Measurements from ENCODE around the gene RXRA. TPM values are rescaled to one million over a fixed set of nuclear protein-coding genes. Genes with fewer than 3 reads are reported as not detected.

RXRA gene
- total RNA-seq, 4 donors from 2014 or later = 41.8 to 83.1 (median 50.4) TPM

GRCh38 chr9:134344068-134344799 is 18.0 kb downstream of the RXRA start:
- Histone ChIP-seq H3K4me1 (peaks cover 79 to 100% (median 92%) of the 10 kb centered on the region in 3 donors), H3K4me3 (no peak overlapping the region), H3K27me3 (no peaks in the 10 kb centered on the region), H3K9me3 (no peaks in the 10 kb centered on the region), H3K27ac (peak overlapping the region; percentile 52 to 87 (median 81)), H3K36me3 (peaks cover 0 to 3% (median 0%) of the 10 kb centered on the region in 3 donors)
- intact Hi-C loops (cut with DNase I) = no loop called here
- no peak for DNase-seq
- TF ChIP-seq CTCF (IDR thresholded peaks at IDR 0.05) (no peak), POLR2A (IDR thresholded peaks at IDR 0.05) (no peak)
- WGBS, 2 donors = 44 to 74% methylated on average over 4 to 5 of the region's 17 CpGs

- H3K4me1 ChIP-seq = peaks cover 76 to 100% (median 87%) of the 10 kb centered on the region in 3 donors
- H3K4me3 ChIP-seq = no peak overlapping the region
- DNase-seq = no peak
- peak overlapping the region; percentile 52 to 87 (median 81) for H3K27ac ChIP-seq
- peaks cover 0 to 6% (median 0%) of the 10 kb centered on the region in 3 donors for H3K36me3 ChIP-seq
- intact Hi-C loops (cut with DNase I) = no loop called here
- H3K27me3 ChIP-seq = no peaks in the 10 kb centered on the region
- no peaks in the 10 kb centered on the region for H3K9me3 ChIP-seq
- WGBS, 2 donors = 59 to 69% methylated on average over 4 to 8 of the region's 14 CpGs
- no peak for TF ChIP-seq POLR2A (IDR thresholded peaks at IDR 0.05)
- no peak for TF ChIP-seq CTCF (IDR thresholded peaks at IDR 0.05)
These were observed 18.6 kb downstream of the RXRA start for GRCh38 chr9:134344800-134345310.

GRCh38 chr9:134345737-134346136 is 19.5 kb downstream of the RXRA start:
- H3K4me1 ChIP-seq = peaks cover 71 to 100% (median 87%) of the 10 kb centered on the region in 3 donors
- no peaks in the 10 kb centered on the region for H3K27me3 ChIP-seq
- 63 to 78% methylated on average over 6 to 11 of the region's 12 CpGs for WGBS, 2 donors

GRCh38 chr9:134346151-134346550 is 19.9 kb downstream of the RXRA start:
- no peaks in the 10 kb centered on the region for H3K9me3 ChIP-seq
- TF ChIP-seq CTCF (IDR thresholded peaks at IDR 0.05) = no peak
- TF ChIP-seq POLR2A (IDR thresholded peaks at IDR 0.05) = no peak
- intact Hi-C loops (cut with DNase I) = no loop called here
- H3K27me3 ChIP-seq = no peaks in the 10 kb centered on the region
- H3K36me3 ChIP-seq = peaks cover 0 to 13% (median 0%) of the 10 kb centered on the region in 3 donors
- H3K4me1 ChIP-seq = peaks cover 69 to 100% (median 85%) of the 10 kb centered on the region in 3 donors
- no peak for DNase-seq
- no peak overlapping the region for H3K4me3 ChIP-seq
- WGBS, 2 donors = 29 to 36% methylated on average over 6 to 10 of the region's 14 CpGs
- no peak overlapping the region for H3K27ac ChIP-seq

More at GRCh38 chr9:134345737-134346136, 19.5 kb downstream of the RXRA start:
- no peak for DNase-seq
- H3K27ac ChIP-seq = no peak overlapping the region
- no peaks in the 10 kb centered on the region for H3K9me3 ChIP-seq
- intact Hi-C loops (cut with DNase I) = no loop called here
- no peak overlapping the region for H3K4me3 ChIP-seq
- no peak for TF ChIP-seq POLR2A (IDR thresholded peaks at IDR 0.05)
- no peak for TF ChIP-seq CTCF (IDR thresholded peaks at IDR 0.05)
- H3K36me3 ChIP-seq = peaks cover 0 to 8% (median 0%) of the 10 kb centered on the region in 3 donors

GRCh38 chr9:134346840-134347583 is 20.8 kb downstream of the RXRA start:
- Histone ChIP-seq H3K9me3 (no peaks in the 10 kb centered on the region), H3K27ac (no peak overlapping the region), H3K4me3 (no peak overlapping the region), H3K27me3 (no peaks in the 10 kb centered on the region), H3K4me1 (peaks cover 69 to 100% (median 85%) of the 10 kb centered on the region in 3 donors), H3K36me3 (peaks cover 0 to 13% (median 0%) of the 10 kb centered on the region in 3 donors)
- intact Hi-C loops (cut with DNase I) = no loop called here
- 81 to 88% methylated on average over 10 to 12 of the region's 21 CpGs for whole genome bisulfite sequencing, 2 donors
- TF ChIP-seq POLR2A (IDR thresholded peaks at IDR 0.05) (no peak), CTCF (IDR thresholded peaks at IDR 0.05) (no peak)
- DNase-seq = no peak
